GM12891 (cell line): ENCODE measurements around the gene DPEP1.

Experiments used
- PAX5 ChIP-seq: IDR thresholded peaks from 2 replicates; pipeline ENCODE4 v1.6.1; 2011; ENCODE audit warnings: low read length, moderate library complexity, mild to moderate bottlenecking; ENCODE audit not compliant: insufficient read depth, severe bottlenecking
- POLR2A ChIP-seq: IDR thresholded peaks from 2 replicates; pipeline ENCODE4 v1.6.1; 2011; ENCODE audit warnings: low read depth, low read length, control low read depth
- POLR2AphosphoS5 ChIP-seq: IDR thresholded peaks from 2 replicates; pipeline ENCODE4 v1.6.1; 2011; ENCODE audit warnings: low read depth, low read length, control low read depth
- SPI1 ChIP-seq: IDR thresholded peaks from 2 replicates; pipeline ENCODE4 v1.6.1; 2011; ENCODE audit warnings: low read depth, low read length, control low read depth
- TAF1 ChIP-seq: IDR thresholded peaks from 2 replicates; pipeline ENCODE4 v1.6.1; 2011; ENCODE audit warnings: low read depth, low read length, control low read depth

- TF ChIP-seq POLR2AphosphoS5: no peak
- no peak for TF ChIP-seq POLR2A
- no peak for TF ChIP-seq TAF1
- TF ChIP-seq SPI1: no peak
- no peak for TF ChIP-seq PAX5
Measured at GRCh38 chr16:89645122-89645521, 31.7 kb downstream of the DPEP1 start.
